ENCODE measurements around the gene DIRAS3.
"Not testable (repeated sequence)": the region's sequence is repeated elsewhere in the genome, so short reads cannot be mapped to it uniquely, and the experiment has no call there.

DIRAS3 gene, protein sequence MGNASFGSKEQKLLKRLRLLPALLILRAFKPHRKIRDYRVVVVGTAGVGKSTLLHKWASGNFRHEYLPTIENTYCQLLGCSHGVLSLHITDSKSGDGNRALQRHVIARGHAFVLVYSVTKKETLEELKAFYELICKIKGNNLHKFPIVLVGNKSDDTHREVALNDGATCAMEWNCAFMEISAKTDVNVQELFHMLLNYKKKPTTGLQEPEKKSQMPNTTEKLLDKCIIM

DNA sequence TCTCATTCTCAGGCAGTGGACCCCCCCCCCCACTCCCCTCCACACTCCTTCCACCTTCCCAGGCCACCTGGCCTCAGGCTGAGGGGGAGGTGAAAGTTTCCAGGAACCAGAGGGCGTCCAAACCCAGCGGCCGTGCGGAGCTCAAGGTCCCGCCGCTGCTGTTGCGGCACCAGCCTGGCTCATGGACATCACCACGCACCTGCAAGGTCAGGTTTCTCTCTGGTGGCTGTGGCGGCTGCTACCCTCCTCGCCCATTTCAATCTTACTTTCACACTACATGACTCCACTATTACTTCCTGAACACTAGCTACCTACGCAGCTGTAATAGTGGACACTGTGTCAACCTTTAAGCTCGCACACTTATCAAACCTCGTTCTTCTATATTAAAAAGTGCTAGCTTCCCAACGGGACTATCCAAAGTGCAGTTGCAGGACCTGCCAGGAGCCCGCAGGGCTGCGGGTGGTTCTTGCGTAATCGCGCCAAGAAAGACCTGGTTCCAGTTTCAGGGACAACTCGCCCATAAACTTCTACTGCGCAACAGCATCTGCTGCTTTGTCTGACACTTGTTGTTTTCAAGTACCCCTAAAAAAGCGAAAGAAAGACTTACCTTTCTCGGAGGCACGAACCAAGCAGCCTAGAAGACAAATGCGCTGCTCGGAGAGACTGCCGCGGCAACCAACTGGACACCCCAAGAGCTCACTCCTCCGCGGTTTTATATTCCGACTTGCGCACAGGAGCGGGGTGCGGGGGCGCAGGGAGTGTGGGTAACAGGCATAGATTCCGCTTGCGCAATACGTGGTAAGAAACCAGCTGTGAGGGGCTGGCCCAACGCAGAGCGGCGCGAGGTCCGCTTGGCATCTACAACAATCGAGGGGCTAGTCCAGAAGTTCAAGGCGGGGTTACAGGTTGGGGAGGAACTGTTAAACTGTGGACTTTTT is at the start of gene DIRAS3:
DIRAS3 (minus strand) TSS at position 687 of the 938 bp plus-strand sequence. CDS start 3,330 bp downstream, outside the sequence.
- peak in 7 of 51 donors; percentile 5 to 25 (median 12) for DNase-seq

DNA sequence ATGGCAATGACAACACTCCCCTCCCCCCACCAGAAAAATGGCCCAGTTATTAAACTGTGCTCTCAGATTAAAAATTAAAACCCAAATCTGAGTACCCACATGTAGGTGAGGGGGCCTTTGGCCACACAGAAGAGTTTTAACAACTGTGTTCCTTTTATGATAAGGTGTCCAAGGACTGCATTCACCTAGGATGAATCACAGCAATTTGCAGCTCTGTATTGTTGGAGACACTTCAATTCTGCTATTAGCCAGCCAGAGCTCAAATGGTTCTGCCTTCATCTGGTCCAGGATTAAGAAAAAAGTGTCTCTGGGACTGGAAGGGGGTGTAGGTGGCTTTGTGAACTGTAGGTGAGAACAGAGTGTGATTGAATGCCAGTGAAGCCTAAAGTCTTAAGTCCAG is 43.3 kb upstream of the DIRAS3 start:
- no peak for DNase-seq

DNA sequence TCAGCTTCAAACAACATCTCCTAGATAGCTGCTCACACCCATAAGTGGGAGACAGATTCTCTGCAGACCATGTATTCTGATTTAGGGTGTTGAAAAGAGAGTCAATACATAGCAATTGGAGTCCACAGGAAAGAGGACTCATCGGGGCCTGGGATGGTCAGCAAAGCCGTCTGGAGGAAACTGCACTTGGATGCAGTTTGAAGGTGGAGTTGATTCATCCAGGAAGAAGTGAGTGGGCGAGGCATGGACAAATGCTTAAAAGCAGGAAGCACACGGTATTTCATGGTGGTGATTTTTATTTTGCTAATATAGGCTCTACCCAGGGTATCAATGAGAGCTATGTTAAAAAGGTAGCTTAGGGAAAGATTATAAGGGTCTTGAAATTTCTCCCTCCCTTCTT is 36.8 kb upstream of the DIRAS3 start:
- no peak for DNase-seq

DNA sequence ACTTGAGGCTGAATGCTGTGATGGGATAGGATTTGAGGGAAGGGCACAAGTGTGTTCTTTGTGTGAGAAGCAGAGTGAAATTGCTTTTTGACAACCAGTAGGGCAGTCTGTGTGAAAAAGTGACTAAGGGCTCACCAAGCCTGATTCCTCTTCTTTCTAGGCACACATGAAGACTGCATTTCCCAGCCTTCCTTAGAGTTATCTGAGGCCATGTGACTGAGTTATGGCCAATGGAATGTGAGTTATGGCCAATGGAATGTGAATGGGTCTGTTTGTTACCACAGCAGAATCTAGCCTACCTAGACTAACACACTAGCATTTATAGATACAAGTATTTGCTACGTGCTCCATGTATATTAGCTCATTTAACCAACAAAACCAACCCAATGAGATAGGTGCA is 35.3 kb upstream of the DIRAS3 start:
- no peak for DNase-seq

DNA sequence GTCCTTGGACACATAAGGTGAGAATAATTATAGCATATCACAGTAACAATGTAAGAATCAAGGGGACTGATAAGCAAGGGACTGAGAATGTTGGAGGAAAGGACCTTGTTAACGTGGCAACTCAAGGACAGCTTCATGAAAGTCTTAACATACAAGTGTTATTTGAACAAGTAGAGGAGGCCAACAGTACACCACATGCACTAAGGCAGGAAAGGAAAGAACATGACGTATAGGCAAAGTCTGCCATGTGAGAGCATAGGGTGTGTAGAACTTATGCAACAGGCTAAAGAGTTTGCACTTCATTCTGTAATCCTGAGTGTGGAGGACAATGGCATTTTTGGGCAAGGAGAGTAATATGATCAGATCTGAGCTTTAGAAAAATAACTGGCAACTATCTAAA is 33.3 kb upstream of the DIRAS3 start:
- no peak for DNase-seq

DNA sequence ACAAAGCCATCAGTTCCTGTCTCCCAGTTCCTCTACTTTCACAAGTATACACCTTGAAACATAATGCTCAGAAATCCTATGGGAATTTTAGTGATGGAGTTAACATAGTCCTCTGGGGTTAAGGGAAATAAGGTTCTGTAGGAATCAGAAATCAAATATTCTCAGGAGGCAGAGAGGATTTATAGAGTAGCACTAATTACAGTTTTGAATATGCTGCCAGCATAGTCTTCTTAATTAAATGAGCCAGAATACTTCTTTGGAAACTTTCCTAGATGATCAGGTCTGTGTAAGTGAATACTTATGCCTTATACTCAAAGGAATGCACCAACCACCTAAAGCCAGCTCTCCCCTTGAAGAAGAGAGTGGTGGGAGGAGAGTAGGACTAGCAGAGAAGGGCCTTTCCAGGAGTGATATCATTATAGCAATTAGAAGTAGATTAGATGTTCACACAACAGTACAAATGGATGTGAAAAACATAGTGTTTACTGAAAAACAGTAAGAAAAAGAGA is 31.4 kb upstream of the DIRAS3 start:
- DNase-seq = no peak

DNA sequence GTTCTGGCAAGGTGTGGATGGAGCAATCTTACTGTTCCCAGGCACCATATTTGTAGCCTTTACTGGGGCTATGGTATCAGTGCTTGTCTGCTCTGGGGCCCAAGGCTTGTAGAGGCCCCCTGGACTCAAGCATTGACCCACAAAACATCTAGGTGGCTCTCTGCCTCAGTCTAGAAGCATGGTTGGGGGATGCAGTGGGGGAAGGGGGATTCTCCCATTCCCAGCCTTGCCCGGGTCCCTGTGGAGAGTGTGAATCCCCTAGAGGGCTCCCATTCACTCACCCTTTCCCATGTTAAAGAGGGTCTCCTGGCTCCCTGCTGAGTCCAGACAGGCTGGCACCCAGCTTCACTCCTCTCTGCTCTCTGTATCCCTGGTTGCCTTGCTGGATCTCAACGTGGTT is 28.2 kb upstream of the DIRAS3 start:
- DNase-seq = no peak

DNA sequence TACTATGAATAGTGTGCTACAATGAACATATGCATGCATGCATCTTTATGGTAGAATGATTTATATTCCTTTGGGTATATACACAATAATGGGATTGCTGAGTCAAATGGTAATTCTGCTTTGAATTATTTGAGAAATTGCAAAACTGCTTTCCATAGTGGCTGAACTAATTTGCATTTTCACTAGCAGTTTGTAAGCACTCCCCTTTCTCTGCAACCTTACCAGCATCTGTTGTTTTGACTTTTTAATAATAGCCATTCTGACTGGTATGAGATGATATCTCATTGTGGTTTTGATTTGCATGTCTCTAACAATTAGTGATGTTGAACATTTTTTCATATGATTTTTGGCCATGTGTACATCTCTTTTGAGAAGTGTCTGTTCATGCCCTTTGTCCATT is 24.0 kb upstream of the DIRAS3 start:
- no peak for DNase-seq

DNA sequence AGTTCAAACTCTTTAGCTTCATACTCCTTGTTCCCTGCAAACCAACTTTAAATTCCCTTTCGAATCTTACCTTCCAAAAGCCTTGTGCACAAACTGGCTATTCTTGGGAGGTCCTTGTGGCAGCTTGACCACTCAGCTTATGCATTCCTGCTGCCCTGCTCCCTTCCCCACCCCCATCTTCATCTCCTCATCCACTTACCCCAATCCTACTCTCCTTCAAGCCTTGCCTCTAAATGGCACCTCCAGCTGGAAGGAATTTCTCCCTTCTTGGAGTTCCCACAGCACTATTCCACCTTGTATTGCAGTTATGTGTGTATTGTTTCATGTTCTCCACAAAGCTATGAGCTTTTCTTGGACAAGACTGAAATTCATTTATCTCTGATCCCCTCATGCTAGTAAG is 15.3 kb upstream of the DIRAS3 start:
- DNase-seq = no peak

DNA sequence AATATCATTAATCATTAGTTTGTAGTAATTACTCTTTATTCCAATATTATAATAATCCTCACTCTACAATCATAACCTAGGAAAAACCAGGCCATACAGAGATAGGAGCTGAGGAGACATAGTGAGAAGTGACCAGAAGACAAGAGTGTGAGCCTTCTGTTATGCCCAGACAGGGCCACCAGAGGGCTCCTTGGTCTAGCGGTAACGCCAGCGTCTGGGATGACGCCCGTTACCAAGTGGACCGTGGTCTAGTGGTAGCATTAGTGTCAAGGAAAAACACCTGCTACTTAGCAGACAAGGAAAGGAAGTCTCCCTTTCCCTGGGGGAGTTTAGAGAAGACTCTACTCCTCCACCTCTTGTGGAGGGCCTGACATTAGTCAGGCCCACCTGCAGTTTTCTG is 7.6 kb upstream of the DIRAS3 start:
- DNase-seq = not testable (repeated sequence)

DNA sequence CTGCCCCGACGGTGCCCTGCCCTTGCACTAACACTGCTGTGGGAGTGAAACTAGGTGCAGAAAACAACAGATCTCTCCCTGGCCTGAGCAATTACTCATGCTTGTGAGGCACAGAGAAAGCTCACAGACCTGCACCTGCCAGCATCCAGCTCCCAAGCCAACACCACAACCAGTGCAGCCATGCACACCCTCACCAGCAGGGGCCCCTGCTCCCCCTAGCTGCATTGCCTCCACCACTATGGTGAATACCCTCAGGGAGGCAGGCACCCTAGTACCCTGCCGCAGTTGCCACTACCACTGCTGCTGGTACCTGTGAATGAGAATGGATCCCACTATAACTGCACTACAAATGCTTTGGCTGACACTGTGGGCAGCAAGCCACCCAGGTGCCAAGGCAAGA is 7.1 kb upstream of the DIRAS3 start:
- no peak for DNase-seq

DNA sequence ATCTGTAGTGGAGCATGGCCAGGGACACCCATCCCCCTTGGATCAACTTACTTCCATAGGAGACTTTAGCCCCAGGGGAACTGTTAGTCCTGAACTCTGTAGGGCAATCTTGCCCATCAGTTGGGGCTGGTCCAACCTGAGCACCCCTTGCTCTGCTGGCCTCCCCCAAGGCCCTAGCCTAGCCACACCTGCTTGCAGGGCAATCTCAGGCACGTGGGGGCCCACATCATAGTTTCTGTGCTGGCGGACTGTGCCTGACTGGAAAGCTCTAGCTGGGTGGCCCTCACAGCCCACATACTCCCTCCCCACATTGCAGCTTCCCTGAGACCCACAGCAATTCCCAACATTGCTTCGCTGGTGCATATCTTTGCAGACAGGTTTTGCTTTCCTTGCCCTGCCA is 6.6 kb upstream of the DIRAS3 start:
- DNase-seq = no peak

DNA sequence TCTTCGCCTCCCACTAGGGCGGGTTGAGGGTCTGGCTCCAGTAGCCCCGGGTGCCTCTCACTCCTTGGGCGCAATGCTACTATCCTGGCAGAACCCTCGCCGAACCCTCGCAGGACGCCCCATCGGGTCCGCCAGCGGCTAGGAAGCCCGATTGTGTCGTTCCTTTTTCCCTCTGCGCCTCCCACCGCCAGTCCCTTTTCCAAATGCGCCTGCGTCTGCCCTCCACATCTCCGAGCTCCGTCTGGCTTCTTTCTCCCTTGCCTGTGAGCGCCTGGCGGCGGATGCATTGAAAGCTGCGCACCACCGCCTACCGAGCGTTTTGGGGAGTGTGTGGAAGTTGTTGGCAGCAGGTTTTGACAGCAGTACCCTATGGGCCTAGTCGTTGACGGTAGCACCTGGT is 1.0 kb upstream of the DIRAS3 start:
- peak in 17 of 51 donors; percentile 1 to 39 (median 17) for DNase-seq

DNA sequence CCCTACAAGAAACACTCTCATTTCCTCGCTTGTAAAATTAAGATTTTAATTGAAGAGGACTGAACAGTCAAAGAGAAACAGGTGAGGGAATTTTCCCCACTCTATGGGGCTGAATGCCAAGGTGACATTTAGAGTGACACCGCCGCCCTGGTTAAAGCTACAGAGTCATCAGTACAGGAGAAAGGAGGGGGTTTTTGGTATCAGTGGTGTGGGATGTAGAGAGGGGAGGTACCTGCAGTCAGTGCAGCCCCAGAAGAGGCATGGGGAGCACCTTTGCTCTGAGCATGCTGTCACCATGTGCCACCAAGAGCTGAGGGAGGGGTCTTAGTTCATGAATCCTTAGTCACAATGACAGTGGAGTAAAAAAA is 2.8 kb downstream of the DIRAS3 start:
- DNase-seq = no peak

DNA sequence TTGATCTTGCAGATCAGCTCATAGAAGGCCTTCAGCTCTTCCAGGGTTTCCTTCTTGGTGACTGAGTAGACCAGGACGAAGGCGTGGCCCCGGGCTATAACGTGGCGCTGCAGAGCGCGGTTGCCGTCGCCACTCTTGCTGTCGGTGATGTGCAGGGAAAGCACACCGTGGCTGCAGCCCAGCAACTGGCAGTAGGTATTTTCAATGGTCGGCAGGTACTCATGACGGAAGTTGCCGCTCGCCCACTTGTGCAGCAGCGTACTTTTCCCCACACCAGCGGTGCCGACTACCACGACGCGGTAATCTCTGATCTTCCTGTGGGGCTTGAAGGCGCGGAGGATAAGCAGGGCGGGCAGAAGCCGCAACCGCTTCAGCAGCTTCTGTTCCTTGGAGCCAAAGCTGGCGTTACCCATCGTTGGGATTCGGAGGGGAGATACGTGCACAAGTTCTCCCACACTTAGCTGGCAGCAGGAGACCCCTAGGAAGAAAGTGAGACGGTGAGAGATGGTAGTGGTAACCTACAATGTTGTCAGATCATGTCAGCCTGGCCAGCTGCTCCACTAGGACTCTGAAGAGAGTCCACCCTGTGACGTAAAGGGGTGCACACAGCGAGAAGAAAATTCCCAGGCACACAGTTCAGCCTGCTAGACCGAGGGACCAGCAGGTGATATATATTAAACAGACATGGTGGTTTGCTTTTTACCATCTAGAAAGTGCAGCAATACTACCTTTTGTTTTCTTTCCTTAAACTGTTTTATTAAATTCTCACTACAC is 3.4 kb downstream of the DIRAS3 start:
- no peak for DNase-seq

DNA sequence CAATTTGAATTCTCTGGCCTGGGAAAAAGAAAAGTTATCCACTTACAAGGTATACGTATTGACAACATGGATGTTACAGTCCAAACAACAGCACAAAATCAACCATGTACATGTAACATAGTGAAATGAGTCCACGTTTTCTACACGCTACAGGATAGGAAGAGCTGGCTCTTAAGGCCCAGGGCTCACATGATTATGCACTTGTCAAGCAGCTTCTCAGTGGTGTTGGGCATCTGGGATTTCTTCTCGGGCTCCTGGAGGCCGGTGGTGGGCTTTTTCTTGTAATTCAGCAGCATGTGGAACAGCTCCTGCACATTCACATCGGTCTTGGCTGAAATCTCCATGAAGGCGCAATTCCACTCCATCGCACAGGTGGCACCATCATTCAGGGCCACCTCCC is 4.0 kb downstream of the DIRAS3 start:
- DNase-seq = no peak

DNA sequence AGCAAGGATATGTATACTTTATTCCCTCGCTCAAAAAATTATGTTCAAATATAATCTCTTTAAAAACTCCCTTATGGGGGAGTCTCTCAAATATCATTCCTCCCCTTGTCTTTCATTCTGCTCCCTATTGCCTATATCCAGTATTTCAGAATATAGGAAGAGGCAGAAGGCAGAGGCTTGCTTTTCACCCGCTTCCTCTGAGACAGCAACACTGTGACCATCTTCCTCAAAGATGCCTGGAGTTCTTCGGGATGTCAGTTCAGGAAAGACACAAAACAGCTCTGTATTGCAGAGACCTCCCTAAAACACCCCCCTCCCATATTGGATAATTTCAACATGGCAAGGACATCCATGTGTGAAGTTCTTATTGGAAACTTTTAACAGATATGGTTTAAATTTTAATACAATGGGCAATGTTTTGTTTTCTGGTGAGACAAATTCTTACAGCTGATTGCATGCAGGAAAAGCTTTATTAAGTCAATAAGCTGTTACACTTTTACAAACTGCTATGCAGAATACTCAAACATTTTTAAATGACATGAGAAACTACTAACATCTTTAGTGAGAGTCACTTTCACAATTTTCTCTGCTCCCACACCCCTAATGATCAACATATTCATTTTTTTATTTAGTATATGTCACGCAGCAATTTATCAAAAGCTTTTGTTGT is 4.8 kb downstream of the DIRAS3 start:
- no peak for DNase-seq

DNA sequence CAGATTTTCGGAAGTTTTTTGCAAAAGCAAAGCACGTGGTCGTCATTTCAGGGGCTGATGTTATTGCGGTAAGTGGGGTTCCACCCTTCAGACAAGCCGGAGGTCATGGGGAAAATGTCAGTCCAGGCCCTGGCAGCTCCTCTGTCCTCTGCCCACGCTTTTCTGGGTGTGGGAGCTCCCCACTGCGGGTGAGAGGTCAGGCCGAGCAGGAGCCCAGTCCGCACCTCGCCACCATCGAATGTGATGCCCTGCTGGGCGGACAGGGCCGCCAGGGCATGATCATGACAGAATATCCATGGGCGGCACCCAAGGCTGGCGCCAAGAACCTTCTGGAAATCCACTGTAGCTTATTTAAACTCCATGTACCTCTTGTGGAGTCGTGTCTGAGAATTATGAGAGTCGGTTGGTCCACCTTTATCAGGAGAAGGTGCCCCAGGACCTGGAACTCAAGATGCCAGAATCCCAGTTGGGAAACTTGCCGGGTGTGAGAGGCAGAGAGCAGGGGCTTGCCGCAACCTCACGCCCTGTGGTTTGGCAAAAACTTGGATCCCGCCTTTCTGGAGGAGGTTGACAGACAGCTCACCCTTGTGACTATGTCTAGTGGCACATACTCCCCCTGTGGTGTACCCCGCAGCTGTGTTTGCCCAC is 6.9 kb downstream of the DIRAS3 start:
- DNase-seq = no peak

DNA sequence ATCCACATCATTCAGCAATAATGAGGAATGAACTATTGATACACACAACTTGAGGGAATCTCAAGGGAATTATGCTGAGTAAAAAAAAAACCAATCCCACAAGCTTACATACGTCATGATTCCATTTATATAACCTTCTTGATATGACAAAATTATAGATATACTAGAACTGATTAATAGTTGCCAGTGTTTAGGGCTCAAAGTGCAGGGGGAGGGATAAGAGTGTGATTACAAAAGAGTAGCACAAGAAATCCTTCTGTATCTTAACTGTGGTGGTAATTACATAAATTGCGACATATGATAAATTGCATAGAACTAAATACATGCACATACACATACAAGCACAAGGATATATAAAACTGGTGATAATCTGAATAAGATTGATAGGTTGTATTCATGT is 13.5 kb downstream of the DIRAS3 start:
- DNase-seq = no peak

DNA sequence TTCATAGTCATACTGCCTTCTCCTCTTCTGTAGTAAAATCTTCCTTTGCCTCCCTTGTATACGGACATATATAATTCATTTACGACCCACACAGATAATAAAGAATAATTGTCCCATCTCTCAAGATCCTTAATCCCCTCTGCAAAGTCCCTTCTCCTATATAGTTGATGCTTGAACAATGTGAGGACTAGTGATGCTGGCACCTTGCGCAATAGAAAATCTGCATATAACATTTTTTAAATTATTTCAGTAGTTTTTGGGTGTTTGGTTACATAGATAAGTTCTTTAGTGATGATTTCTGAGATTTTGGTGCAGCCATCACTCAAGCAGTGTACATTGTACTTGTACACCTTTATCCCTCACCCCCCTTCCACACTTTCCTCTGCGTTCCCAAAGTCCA is 21.0 kb downstream of the DIRAS3 start:
- DNase-seq = no peak

DNA sequence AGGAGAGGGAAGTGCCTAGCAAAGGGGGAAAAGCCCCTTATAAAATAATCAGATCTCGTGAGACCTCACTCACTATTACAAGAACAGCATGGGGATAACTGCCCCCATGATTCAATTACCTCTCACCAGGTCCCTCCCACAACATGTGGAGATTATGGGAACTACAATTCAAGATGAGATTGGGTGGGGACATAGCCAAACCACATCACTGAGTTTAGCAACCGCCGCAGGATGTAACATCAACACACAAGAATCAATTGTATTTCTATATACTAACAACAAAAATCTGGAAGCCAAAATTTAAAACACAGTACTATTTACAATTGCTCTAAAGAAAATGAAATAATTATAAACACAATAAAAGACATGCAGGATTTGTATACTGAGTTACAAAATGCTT is 21.9 kb downstream of the DIRAS3 start:
- no peak for DNase-seq
